Measurements from ENCODE around the gene C16orf46. TPM values are rescaled to one million over a fixed set of nuclear protein-coding genes. Genes with fewer than 3 reads are reported as not detected.

The C16orf46 gene
- total and polyA plus RNA-seq, 2 donors (not counting 1 experiment from before 2014, with no cell fraction given): 0.33 TPM; not detected in 1

DNA sequence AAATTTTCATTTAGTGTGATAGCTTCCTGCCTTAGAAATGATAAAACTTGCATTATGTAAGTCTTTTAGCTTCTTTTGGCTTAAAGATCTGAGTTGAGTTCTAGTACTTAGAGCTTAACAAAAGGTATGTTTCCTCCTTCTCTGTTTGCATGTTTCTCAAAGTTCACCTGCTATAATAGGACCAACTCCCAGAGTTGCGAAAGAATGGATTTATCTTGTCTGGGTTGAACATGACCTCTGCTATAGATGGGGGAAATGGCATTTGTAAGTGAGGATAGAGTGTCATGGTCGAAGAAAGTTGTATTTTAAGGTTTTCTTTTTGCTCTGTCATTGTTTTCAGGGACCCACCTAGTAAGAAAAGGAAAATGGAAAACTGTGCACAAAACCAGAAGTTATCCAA lies 34.2 kb downstream of the C16orf46 start:
- no peak overlapping the region for H3K4me2 ChIP-seq (ENCODE audit: extremely low read depth, insufficient read depth, low read length)
- no peaks in the 10 kb centered on the region for H3K9me3 ChIP-seq (ENCODE audit: control insufficient read depth, insufficient read depth, low read depth, low read length)
- DNase-seq (ENCODE audit: low read depth in 2 of 2): no peak
- H3K27me3 ChIP-seq (ENCODE audit: control insufficient read depth, insufficient read depth, low read length): no peaks in the 10 kb centered on the region
- H3K36me3 ChIP-seq (ENCODE audit: control insufficient read depth, insufficient read depth, low read length): peaks cover 7% of the 10 kb centered on the region
- no peaks in the 10 kb centered on the region for H3K4me1 ChIP-seq (ENCODE audit: control insufficient read depth, extremely low read depth, insufficient read depth, low read length)
- H3K27ac ChIP-seq (ENCODE audit: insufficient read depth, low read length): no peak overlapping the region
- peaks cover 5% of the 10 kb centered on the region for H3K79me2 ChIP-seq (ENCODE audit: control insufficient read depth, insufficient read depth, low read length)
- no peak overlapping the region for H3K4me3 ChIP-seq (replicated peaks in 1 of 4; ENCODE audit: control extremely low read depth in 1 of 4, insufficient read depth in 1 of 4, low read depth in 3 of 4, low read length in 4 of 4)
- H3K9ac ChIP-seq (ENCODE audit: insufficient read depth, low read length): no peak overlapping the region
- TF ChIP-seq, protein P1, sequence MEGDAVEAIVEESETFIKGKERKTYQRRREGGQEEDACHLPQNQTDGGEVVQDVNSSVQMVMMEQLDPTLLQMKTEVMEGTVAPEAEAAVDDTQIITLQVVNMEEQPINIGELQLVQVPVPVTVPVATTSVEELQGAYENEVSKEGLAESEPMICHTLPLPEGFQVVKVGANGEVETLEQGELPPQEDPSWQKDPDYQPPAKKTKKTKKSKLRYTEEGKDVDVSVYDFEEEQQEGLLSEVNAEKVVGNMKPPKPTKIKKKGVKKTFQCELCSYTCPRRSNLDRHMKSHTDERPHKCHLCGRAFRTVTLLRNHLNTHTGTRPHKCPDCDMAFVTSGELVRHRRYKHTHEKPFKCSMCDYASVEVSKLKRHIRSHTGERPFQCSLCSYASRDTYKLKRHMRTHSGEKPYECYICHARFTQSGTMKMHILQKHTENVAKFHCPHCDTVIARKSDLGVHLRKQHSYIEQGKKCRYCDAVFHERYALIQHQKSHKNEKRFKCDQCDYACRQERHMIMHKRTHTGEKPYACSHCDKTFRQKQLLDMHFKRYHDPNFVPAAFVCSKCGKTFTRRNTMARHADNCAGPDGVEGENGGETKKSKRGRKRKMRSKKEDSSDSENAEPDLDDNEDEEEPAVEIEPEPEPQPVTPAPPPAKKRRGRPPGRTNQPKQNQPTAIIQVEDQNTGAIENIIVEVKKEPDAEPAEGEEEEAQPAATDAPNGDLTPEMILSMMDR (conservative IDR thresholded peaks at IDR 0.05 in 1 of 2, IDR thresholded peaks at IDR 0.05 in 1 of 2; ENCODE audit: low read depth in 1 of 2, low read length in 2 of 2): no peak
- no peak for TF ChIP-seq EZH2 (IDR thresholded peaks at IDR 0.05; ENCODE audit: low read length, missing control alignments)
- no peaks in the 10 kb centered on the region for H4K20me1 ChIP-seq (ENCODE audit: control insufficient read depth, extremely low read depth, insufficient read depth, low read length)
- H2AFZ ChIP-seq (ENCODE audit: low read length): no peak overlapping the region

DNA sequence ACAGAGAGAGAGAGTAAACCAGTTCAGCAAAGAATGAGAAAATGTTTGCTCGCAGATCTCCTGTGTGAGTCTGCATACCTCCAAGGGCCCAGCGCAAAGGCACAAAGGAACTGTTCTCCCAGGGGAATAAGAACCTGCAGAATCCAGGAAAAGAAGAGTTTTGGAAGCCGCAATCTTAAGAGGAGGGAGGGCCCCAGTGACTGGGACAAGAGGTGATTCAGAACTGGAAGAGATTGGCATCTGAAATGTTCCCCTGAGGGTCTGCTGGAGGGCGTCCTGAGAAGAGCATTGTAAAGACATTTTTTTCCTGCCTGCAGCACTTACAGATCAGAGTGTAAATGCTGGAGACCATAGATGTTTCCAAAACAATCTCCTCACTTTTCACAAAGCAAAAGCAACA lies 35.3 kb downstream of the C16orf46 start:
- peaks cover 13% of the 10 kb centered on the region for H3K79me2 ChIP-seq (ENCODE audit: control insufficient read depth, insufficient read depth, low read length)
- H3K4me1 ChIP-seq (ENCODE audit: control insufficient read depth, extremely low read depth, insufficient read depth, low read length): no peaks in the 10 kb centered on the region
- TF ChIP-seq, protein P1 (conservative IDR thresholded peaks at IDR 0.05 in 1 of 2, IDR thresholded peaks at IDR 0.05 in 1 of 2; ENCODE audit: low read depth in 1 of 2, low read length in 2 of 2): no peak
- TF ChIP-seq EZH2 (IDR thresholded peaks at IDR 0.05; ENCODE audit: low read length, missing control alignments): no peak
- H3K36me3 ChIP-seq (ENCODE audit: control insufficient read depth, insufficient read depth, low read length): peaks cover 7% of the 10 kb centered on the region
- no peak overlapping the region for H3K27ac ChIP-seq (ENCODE audit: insufficient read depth, low read length)
- DNase-seq (ENCODE audit: low read depth in 2 of 2): no peak
- no peaks in the 10 kb centered on the region for H3K9me3 ChIP-seq (ENCODE audit: control insufficient read depth, insufficient read depth, low read depth, low read length)
- no peak overlapping the region for H3K4me3 ChIP-seq (replicated peaks in 1 of 4; ENCODE audit: control extremely low read depth in 1 of 4, insufficient read depth in 1 of 4, low read depth in 3 of 4, low read length in 4 of 4)
- no peak overlapping the region for H3K4me2 ChIP-seq (ENCODE audit: extremely low read depth, insufficient read depth, low read length)
- H3K9ac ChIP-seq (ENCODE audit: insufficient read depth, low read length): no peak overlapping the region
- no peaks in the 10 kb centered on the region for H4K20me1 ChIP-seq (ENCODE audit: control insufficient read depth, extremely low read depth, insufficient read depth, low read length)
- H2AFZ ChIP-seq (ENCODE audit: low read length): no peak overlapping the region
- H3K27me3 ChIP-seq (ENCODE audit: control insufficient read depth, insufficient read depth, low read length): no peaks in the 10 kb centered on the region

DNA sequence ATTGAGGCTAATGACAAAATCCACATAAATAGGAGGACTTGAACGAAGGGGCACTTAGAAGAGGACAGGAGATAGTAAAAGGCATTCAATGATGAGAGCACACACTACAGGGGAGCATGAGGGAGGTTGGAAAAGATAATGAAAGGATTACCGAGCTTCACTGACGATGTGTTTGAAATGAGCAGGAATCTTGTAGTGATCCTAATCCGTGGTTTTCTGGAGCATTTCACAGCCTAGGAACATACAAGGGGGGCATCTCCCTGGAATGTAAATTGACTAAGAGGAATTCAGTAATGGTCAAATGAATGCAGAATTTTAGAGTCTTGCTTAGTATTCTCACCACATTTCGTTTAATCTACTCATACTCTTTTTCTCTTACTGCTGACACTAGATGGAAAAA lies 36.2 kb downstream of the C16orf46 start:
- H2AFZ ChIP-seq (ENCODE audit: low read length): no peak overlapping the region
- H3K4me3 ChIP-seq (replicated peaks in 1 of 4; ENCODE audit: control extremely low read depth in 1 of 4, insufficient read depth in 1 of 4, low read depth in 3 of 4, low read length in 4 of 4): no peak overlapping the region
- no peak overlapping the region for H3K9ac ChIP-seq (ENCODE audit: insufficient read depth, low read length)
- H4K20me1 ChIP-seq (ENCODE audit: control insufficient read depth, extremely low read depth, insufficient read depth, low read length): no peaks in the 10 kb centered on the region
- TF ChIP-seq, protein P1 (conservative IDR thresholded peaks at IDR 0.05 in 1 of 2, IDR thresholded peaks at IDR 0.05 in 1 of 2; ENCODE audit: low read depth in 1 of 2, low read length in 2 of 2): no peak
- TF ChIP-seq EZH2 (IDR thresholded peaks at IDR 0.05; ENCODE audit: low read length, missing control alignments): no peak
- no peaks in the 10 kb centered on the region for H3K9me3 ChIP-seq (ENCODE audit: control insufficient read depth, insufficient read depth, low read depth, low read length)
- DNase-seq (ENCODE audit: low read depth in 2 of 2): peak in 1 of 2 donors; percentile 27
- peaks cover 18% of the 10 kb centered on the region for H3K79me2 ChIP-seq (ENCODE audit: control insufficient read depth, insufficient read depth, low read length)
- H3K27me3 ChIP-seq (ENCODE audit: control insufficient read depth, insufficient read depth, low read length): no peaks in the 10 kb centered on the region
- H3K4me1 ChIP-seq (ENCODE audit: control insufficient read depth, extremely low read depth, insufficient read depth, low read length): no peaks in the 10 kb centered on the region
- H3K27ac ChIP-seq (ENCODE audit: insufficient read depth, low read length): no peak overlapping the region
- no peak overlapping the region for H3K4me2 ChIP-seq (ENCODE audit: extremely low read depth, insufficient read depth, low read length)
- peaks cover 7% of the 10 kb centered on the region for H3K36me3 ChIP-seq (ENCODE audit: control insufficient read depth, insufficient read depth, low read length)

Measured in fibroblast of lung (primary cell).